ENCODE data around the gene MYO9A.

DNA sequence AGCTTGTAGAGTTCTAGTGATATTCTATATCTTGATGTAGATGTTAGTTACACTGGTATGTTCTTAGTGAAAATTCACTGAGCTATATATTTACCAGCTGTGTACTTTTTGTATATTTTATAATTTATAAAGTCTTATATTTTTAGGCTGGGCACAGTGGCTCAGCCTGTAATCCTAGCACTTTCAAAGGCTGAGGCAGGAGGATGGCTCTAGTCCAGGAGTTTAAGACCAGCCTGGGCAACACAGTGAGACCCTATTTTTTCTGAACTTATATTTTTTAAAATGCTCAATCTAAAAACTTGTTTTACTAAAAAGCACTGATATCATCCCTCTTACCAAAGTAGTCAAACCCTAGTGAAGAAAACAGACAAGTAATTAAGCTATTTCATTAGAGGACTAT lies 5.1 kb downstream of the MYO9A start:
- TF ChIP-seq, protein P1, sequence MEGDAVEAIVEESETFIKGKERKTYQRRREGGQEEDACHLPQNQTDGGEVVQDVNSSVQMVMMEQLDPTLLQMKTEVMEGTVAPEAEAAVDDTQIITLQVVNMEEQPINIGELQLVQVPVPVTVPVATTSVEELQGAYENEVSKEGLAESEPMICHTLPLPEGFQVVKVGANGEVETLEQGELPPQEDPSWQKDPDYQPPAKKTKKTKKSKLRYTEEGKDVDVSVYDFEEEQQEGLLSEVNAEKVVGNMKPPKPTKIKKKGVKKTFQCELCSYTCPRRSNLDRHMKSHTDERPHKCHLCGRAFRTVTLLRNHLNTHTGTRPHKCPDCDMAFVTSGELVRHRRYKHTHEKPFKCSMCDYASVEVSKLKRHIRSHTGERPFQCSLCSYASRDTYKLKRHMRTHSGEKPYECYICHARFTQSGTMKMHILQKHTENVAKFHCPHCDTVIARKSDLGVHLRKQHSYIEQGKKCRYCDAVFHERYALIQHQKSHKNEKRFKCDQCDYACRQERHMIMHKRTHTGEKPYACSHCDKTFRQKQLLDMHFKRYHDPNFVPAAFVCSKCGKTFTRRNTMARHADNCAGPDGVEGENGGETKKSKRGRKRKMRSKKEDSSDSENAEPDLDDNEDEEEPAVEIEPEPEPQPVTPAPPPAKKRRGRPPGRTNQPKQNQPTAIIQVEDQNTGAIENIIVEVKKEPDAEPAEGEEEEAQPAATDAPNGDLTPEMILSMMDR (IDR thresholded peaks at IDR 0.05): no peak
- no peak for TF ChIP-seq POLR2A (IDR thresholded peaks at IDR 0.05)

Measured in heart left ventricle (tissue), 13 donors.